ENCODE results near the gene CAMK1D.
"Not testable (repeated sequence)": the region's sequence is repeated elsewhere in the genome, so short reads cannot be mapped to it uniquely, and the experiment has no call there.

Gene CAMK1D

DNA sequence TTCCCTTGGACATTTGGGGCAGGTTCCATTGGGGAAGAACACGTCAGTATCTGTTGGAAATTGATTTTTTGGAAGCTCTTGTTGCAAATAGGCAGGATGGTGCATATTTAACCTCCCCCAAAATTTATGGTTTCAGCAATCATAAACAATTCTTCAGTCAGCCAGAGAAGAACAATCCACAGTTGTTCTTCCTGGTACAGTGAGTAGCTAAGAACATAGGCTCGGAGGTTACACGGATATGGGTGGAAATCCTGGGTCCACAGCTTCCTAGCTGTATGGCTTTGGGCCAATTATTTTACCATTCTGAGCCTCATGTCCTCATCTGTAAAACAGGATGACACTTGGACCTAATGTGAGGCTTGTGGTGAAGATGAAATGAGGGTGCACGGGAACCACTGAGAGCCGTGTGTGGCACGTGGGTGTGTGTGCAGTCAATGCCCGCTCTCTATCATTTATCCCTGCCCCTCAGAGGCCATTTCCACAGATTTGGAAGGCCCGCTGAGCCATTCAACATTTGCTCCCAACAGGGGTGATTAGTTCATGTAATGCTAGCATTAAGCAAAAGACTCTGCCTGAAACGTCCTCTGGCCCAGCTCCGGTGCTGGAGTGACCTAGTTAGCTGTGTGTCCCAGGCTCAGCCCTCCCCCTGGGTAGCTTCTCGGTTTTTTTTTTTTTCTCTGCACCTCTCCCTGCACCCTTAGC lies 9.7 kb downstream of the CAMK1D start:
- Histone ChIP-seq H3K4me3 (no peak overlapping the region), H3K27ac (peak overlapping the region in 1 of 2 donors; percentile 49)
- TF ChIP-seq, protein P1, sequence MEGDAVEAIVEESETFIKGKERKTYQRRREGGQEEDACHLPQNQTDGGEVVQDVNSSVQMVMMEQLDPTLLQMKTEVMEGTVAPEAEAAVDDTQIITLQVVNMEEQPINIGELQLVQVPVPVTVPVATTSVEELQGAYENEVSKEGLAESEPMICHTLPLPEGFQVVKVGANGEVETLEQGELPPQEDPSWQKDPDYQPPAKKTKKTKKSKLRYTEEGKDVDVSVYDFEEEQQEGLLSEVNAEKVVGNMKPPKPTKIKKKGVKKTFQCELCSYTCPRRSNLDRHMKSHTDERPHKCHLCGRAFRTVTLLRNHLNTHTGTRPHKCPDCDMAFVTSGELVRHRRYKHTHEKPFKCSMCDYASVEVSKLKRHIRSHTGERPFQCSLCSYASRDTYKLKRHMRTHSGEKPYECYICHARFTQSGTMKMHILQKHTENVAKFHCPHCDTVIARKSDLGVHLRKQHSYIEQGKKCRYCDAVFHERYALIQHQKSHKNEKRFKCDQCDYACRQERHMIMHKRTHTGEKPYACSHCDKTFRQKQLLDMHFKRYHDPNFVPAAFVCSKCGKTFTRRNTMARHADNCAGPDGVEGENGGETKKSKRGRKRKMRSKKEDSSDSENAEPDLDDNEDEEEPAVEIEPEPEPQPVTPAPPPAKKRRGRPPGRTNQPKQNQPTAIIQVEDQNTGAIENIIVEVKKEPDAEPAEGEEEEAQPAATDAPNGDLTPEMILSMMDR (IDR thresholded peaks at IDR 0.05) = no peak
- no peak for DNase-seq (ENCODE audit: low spot score)

DNA sequence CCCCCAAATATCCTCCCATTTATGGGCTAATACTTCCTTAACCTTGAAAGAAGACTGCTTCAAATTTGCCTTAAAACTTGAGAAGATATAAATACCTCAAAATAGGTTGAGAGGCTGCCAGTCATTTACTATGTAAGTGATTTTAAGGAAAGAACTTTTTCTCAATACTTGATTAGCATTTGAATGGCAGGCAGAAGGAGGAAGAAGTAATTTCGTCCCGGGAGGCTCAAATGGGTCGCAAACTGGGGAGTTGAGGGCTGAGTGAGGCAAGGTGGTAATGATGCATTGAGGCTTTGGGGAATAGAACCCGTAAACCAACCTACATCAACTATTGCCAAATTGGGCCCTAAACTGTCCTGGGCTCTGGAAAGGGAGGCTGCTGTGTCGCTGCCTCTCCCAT lies 11.1 kb downstream of the CAMK1D start:
- H3K27ac ChIP-seq = no peak overlapping the region
- no peak for DNase-seq (ENCODE audit: low spot score)
- H3K4me3 ChIP-seq = no peak overlapping the region
- TF ChIP-seq, protein P1 (IDR thresholded peaks at IDR 0.05) = no peak

DNA sequence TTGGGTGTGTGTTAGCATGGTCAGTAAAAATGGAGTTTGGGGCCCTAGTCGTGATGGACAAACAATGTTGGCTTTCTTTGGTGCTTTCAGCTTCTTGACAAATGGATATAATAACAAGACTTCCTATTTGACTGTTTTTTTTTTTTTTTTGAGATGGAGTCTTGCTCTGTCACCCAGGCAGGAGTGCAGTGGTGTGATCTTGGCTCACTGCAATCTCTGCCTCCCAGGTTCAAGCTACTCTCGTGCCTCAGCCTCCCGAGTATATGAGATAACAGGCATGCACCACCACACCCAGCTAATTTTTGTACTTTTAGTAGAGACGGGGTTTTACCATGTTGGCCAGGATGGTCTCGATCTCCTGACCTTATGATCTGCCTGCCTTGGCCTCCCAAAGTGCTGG lies 11.8 kb downstream of the CAMK1D start:
- not testable (repeated sequence) for H3K27ac ChIP-seq; H3K4me3 ChIP-seq; DNase-seq (ENCODE audit: low spot score)

DNA sequence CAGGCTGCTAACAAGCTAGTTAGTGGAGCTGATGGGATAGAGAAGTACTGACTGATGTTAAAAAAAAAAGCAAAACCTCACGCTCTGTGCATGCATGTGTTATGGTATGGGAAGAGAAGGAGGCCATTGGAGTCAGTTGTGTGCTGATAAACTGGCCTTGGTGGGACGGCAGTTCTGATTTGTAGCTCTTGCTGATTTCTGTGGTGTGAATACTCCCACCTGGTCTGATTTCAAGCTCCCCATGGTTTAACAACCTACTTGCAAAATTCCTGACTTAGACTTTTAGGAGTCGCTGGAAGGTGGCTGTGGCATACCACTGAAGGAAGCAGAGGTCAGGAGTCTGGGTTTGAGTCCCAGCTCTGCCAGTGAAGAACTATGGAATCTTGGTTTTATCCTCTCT lies 15.2 kb downstream of the CAMK1D start:
- no peak overlapping the region for H3K4me3 ChIP-seq
- TF ChIP-seq, protein P1 (IDR thresholded peaks at IDR 0.05) = no peak
- H3K27ac ChIP-seq = no peak overlapping the region
- no peak for DNase-seq (ENCODE audit: low spot score)

DNA sequence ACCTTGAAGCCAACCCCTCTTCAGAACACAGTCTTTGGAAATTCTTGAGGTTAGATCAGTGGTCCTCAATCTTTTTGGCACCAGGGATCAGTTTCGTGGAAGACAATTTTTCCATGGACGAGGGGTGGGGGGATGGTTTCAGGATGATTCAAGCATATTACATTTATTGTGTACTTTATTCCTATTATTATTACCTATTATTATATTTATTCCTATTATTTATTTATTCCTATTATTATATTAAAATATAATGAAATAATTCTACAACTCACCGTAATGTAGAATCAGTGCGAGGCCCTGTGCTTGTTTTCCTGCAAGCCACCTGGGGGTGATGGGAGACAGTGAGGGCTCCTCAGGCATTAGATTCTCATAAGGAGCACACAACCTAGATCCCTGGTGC lies 17.9 kb downstream of the CAMK1D start:
- Histone ChIP-seq H3K4me3 (no peak overlapping the region), H3K27ac (no peak overlapping the region)
- TF ChIP-seq, protein P1 (IDR thresholded peaks at IDR 0.05) = no peak
- DNase-seq (ENCODE audit: low spot score) = no peak

DNA sequence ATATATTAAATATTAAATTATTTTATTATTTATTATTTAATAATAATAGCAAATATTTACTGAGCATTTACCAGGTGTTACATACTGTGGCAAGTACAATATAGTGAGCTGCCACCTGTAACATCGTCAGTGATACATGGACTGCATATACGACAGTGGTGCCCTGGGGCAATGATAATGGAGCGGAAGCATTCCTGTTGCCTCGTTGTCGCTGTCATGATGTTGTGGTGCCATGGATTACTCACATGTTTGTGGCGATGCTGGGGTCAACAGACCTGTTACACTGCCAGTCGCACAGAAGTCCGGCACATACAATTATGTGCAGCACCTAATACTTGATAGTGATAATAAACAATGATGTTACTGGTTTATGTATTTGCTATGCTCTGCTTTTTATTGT lies 20.6 kb downstream of the CAMK1D start:
- DNase-seq (ENCODE audit: low spot score) = no peak
- TF ChIP-seq, protein P1 (IDR thresholded peaks at IDR 0.05) = no peak
- Histone ChIP-seq H3K27ac (no peak overlapping the region), H3K4me3 (no peak overlapping the region)

DNA sequence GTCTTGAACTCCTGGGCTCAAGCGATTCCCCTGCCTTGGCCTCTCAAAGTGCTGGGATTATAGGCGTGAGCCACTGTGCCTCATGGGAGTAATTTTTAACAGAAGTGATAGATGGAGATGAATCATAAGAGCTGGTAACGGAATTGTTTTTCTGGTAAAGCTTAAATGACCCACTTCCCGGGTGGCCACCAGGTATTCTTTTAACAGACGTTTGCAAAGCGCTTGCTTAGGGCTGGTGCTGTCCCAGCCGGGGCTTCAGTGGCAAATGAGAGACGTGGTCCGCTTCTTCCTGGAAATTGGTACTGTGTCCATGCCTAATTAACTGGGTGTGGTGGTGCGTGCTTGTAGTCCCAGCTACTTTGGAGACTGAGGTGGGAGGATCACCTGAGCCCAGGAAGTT lies 23.5 kb downstream of the CAMK1D start:
- Histone ChIP-seq H3K4me3 (no peak overlapping the region), H3K27ac (no peak overlapping the region)
- no peak for DNase-seq (ENCODE audit: low spot score)
- TF ChIP-seq, protein P1 (IDR thresholded peaks at IDR 0.05) = no peak
